GM13977 (cell line): Measurements from ENCODE around the gene SOS2.

Source experiments
- DNase-seq: peaks from one replicate; pipeline ENCODE4 v3.0.0; 2012; ENCODE audit warnings: low spot score
- CTCF ChIP-seq: IDR thresholded peaks from 2 replicates; pipeline ENCODE4 v1.5.1; 2012; ENCODE audit warnings: mild to moderate bottlenecking, control low read depth; ENCODE audit not compliant: insufficient read depth; ENCODE audit errors: extremely low read depth, missing control alignments
- in situ Hi-C: fragments of 300-500 bp; cut with MboI; formaldehyde crosslinking; loops from one replicate; pipeline ENCODE4 v1.12.0; 2022; ENCODE audit warnings: low sequenced_read_pairs, low pct_unique_long_range_greater_than_20kb, mixed read lengths, inconsistent platforms; ENCODE audit not compliant: unreplicated experiment

SOS2 gene

GRCh38 chr14:50222055-50222613 lies 9.2 kb downstream of the SOS2 start:
- in situ Hi-C loops: no loop called here
- DNase-seq: no peak
- TF ChIP-seq CTCF: no peak

GRCh38 chr14:50218501-50218900 lies 12.9 kb downstream of the SOS2 start:
- no peak for TF ChIP-seq CTCF
- in situ Hi-C loops: no loop called here
- DNase-seq: no peak

- TF ChIP-seq CTCF: no peak
These were observed 16.0 kb downstream of the SOS2 start for GRCh38 chr14:50215416-50215815.

GRCh38 chr14:50213795-50214194 lies 17.6 kb downstream of the SOS2 start:
- DNase-seq: no peak
- TF ChIP-seq CTCF: no peak
- in situ Hi-C loops: no loop called here

More at GRCh38 chr14:50215416-50215815, 16.0 kb downstream of the SOS2 start:
- in situ Hi-C loops: no loop called here
- DNase-seq: no peak

- no peak for DNase-seq
- TF ChIP-seq CTCF: no peak
- in situ Hi-C loops: no loop called here
These were observed 18.7 kb downstream of the SOS2 start for GRCh38 chr14:50212726-50213125.

GRCh38 chr14:50210074-50210473 lies 21.3 kb downstream of the SOS2 start:
- in situ Hi-C loops: no loop called here
- no peak for TF ChIP-seq CTCF
- no peak for DNase-seq

- TF ChIP-seq CTCF: no peak
- in situ Hi-C loops: no loop called here
- no peak for DNase-seq
These were observed 32.9 kb downstream of the SOS2 start for GRCh38 chr14:50198499-50198898.
